T47D (cell line): ENCODE data around the gene MED16.
"Not testable (repeated sequence)": the region's sequence is repeated elsewhere in the genome, so short reads cannot be mapped to it uniquely, and the experiment has no call there.

Experiments
- DNase-seq, 2 experiments: peaks; one replicate each; pipeline versions ENCODE4 v3.0.0 to v3.0.0-alpha.2; 2011 to 2012; ENCODE audit warnings: low read depth in 1 of 2, low spot score in 1 of 2
- JUND ChIP-seq: IDR thresholded peaks from 2 replicates; pipeline ENCODE4 v1.6.1; 2012; ENCODE audit warnings: low read depth
- in situ Hi-C: cut with HindIII; loops from 2 replicates; pipeline ENCODE4 v1.10.0; 2016; ENCODE audit warnings: low sequenced_read_pairs, low pct_unique_long_range_greater_than_20kb

Gene MED16

DNA sequence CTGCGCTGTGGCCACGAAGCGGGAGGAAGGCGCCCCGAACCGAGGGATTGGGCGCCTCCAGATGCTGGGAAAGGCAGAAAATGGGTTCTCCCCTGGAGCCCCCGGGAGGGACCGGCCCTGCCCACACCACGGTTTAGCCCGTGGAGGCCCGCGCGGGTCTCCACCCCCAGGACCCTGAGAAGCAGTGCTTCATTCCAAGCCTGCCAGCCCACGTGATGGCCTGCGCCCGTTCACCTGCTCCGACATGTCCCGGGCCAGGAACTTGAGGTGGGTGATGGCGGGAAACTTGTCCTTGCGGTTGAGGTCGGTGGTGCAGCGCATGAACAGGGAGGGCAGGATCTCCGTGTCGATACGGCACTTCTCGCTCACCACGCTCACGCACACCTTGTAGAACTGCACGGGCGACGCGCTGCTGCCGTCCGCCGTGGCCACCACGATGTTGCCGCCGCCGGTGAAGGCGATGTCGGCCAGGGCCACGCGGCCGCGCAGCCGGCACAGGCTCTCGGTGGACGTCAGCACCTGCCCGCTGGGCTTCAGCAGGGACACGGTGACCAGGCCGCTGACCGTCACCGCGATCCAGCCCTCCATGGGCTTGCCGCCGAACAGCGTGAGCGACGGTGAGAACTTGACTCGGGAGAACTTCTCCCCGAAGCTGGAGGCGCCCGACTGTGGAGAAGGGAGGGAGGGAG is 7.3 kb downstream of the MED16 start:
- DNase-seq: no peak
- in situ Hi-C loops: no loop called here
- TF ChIP-seq JUND: no peak

DNA sequence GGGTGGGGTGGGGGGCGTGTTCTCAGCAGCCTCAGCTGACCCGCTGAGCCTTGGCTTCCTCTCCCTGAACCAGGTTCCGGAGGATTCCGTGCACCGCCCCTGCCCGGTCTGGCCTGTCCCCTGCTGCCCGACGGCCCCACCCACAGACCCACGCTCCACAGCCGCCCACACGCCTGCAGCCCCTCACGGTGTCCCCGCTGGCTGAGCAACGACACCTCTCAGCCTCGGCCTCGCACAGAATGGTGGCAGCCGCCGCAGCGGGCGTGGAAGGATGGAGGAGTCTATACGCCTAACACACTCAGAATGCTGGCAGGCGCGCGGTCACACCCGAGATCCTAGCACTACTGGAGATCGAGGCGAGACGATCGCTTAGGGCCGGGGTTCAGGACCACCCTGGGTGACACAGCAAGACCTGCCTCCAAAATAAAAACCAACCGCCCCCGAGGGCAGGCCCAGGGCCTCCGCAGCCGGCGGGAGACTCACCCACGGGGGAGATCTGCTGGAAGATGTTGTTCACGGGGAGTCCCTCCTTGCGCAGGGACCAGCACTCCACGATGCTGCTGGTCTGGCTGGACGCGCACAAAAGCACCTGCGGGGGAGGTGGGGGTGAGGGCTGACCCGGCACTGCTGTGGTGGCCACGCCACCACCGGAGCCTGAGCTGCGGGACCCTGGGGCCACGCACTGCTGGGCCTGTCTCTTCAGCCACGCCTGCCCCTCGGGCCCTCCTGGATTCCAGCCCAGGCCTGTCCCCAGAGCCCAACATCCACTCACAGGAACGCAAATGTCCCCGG is 8.4 kb downstream of the MED16 start:
- in situ Hi-C loops: no loop called here
- TF ChIP-seq JUND: no peak
- DNase-seq: no peak

DNA sequence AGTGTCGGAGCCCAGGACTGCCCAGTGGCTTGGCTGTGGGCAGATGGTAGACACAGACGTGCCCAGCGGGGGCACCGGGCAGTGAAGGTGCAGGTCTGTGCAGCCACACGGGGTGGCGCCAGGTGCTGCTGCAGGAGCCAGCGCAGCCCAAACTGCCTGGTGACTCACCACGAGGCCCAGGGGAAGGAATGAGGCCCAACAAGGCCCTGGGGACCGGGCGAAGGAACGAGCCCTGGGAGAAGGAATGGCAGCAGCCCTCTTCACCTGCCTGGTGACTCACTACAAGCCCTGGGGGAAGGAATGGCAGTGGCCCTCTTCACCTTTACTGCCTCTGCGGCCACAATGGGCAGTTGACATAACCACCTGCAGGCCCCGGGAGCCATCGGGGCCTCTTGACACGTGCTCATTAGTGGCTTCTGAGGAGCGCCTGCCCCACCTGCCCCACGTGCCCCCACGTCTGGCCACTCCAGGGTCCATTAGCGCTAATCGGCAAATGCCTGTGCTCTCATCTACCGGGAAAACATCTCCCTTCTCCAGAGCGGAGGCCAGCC is 9.3 kb downstream of the MED16 start:
- DNase-seq: peak; percentile 64 to 79
- in situ Hi-C loops: no loop called here
- TF ChIP-seq JUND: no peak

DNA sequence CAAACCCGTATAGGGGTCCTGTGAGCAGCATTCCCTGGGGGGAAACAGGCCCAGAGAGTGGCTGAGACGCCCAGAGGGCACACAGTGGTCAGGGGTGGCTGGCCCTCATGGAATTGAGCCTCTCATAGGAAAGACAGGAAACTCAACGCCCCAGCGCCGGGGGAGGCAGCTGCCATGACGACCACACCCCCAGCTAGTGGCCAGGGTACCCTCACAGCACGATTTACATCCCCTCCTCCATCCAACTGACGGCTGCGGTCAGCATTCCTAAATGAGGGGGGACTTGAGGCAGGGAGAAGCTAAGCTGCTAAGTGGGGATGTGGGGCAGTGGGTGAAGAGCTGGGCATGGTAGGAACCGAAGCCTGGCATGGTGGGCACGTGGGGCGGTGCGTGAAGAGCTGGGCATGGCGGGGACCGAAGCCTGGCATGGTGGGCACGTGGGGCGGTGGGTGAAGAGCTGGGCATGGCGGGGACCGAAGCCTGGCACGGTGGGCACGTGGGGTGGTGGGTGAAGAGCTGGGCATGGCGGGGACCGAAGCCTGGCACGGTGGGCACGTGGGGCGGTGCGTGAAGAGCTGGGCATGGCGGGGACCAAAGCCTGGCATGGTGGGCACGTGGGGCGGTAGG is 10.0 kb downstream of the MED16 start:
- DNase-seq: no peak
- TF ChIP-seq JUND: no peak
- in situ Hi-C loops: no loop called here

DNA sequence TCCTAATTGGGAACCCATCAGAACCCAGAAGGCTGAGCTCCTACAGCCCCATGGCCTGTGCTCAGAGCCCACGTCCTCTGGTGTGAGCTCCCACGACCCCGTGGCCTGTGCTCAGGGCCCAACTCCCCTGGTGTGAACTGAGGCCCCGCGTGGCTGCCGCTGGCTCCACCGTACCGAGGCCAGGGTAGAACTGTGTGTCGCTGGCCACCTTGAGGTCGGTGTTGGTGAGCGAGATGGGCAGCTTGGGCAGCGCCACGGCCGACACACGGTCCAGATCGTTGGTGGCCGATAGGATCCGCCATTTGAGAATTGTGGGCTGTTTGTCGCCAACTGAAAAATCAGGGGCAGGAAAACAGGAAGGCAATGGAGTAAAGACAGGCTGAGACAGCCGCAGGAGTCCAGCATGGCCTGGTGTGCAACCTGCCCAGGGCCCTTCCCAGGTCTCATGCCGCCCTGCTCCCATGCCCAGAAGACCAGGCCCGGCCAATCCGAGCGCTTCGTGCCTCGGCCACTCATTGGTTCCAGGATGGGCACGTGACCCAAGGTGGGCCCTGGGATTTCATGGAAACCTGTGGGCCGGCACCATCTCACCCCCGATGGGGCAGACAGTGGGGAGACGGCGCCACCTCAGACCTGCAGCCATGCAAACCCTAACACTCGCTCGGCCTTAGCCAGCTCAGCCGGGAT is 11.5 kb downstream of the MED16 start:
- TF ChIP-seq JUND: no peak
- DNase-seq: no peak
- in situ Hi-C loops: no loop called here

DNA sequence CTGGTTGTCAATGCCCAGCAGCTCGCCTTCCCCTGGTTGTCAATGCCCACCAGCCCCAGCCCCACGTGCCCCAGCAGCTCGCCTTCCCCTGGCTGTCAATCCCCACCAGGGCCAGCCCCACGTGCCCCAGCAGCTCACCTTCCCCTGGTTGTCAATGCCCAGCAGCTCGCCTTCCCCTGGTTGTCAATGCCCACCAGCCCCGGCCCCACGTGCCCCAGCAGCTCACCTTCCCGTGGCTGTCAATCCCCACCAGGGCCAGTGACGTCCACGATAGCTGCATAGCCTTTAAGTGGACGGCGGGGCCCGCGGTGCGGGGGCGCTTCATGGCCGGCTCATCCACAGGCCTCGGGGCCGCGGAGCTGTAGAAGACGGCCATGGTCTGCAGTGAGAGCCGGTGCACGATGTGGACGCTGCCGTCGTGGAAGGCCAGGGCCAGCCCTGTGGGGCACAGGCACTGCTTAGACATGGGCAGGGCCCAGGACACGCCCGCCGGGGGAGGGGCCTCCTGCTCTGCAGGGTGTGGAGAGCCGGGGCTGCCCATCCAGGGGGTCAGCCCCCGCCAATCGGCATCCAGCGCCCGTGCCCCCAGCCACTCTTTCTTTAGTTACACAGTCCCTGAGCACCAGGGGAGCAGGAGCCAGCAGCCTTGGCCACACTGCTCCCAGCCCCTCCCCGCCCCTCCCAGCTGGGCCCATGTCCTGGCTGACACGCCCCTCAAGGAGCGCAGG is 13.1 kb downstream of the MED16 start:
- in situ Hi-C loops: no loop called here
- no peak for TF ChIP-seq JUND
- DNase-seq: no peak

DNA sequence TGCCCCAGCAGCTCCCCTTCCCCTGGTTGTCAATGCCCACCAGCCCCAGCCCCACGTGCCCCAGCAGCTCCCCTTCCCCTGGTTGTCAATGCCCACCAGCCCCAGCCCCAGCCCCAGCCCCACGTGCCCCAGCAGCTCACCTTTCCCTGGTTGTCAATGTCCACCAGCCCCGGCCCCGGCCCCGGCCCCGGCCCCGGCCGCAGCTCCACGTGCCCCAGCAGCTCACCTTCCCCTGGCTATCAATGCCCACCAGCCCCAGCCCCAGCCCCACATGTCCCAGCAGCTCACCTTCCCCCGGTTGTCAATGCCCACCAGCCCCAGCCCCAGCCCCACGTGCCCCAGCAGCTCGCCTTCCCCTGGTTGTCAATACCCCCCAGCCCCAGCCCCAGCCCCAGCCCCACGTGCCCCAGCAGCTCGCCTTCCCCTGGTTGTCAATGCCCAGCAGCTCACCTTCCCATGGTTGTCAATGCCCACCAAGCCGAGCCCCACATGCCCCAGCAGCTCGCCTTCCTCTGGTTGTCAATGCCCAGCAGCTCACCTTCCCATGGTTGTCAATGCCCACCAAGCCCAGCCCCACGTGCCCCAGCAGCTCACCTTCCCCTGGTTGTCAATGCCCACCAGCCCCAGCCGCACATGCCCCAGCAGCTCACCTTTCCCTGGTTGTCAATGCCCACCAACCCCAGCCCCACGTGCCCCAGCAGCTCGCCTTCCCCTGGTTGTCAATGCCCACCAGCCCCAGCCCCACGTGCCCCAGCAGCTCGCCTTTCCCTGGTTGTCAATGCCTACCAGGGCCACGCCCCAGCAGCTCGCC is 14.0 kb downstream of the MED16 start:
- in situ Hi-C loops, DNase-seq: not testable (repeated sequence)

DNA sequence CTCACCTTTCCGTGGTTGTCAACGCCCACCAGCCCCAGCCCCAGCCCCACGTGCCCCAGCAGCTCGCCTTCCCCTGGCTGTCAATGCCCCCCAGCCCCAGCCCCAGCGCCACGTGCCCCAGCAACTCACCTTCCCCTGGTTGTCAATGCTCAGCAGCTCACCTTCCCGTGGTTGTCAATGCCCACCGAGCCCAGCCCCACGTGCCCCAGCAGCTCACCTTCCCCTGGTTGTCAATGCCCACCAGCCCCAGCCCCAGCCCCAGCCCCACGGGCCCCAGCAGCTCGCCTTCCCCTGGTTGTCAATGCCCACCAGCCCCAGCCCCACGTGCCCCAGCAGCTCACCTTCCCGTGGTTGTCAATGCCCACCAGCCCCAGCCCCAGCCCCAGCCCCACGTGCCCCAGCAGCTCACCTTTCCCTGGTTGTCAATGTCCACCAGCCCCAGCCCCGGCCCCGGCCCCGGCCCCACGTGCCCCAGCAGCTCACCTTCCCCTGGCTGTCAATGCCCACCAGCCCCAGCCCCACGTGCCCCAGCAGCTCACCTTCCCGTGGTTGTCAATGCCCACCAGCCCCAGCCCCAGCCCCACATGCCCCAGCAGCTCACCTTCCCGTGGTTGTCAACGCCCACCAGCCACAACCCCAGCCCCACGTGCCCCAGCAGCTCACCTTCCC is 14.9 kb downstream of the MED16 start:
- DNase-seq, in situ Hi-C loops: not testable (repeated sequence)

DNA sequence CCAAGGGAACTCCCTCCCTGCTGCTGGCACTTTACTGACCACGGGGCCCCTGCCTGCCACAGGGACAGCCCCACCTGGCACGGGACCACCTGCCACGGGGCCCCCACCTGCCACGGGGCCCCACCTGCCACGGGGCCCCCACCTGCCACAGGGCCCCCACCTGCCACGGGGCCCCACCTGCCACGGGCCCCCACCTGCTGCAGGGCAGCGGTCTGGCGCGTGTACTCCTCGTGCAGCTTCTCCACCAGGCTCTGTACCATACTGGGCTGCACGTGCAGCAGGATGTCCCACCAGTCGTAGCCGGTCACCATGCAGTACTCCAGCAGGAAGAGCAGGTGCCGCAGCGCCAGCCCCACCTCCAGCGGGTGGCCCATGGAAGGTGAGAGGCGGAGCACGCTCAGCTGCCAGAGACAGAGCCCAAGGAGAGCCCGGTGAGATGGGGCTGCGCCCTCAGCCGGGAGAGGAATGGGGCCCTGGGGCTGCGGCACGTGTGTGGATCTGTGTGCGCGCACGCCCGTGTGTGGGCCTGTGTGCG is 16.1 kb downstream of the MED16 start:
- DNase-seq: no peak
- no peak for TF ChIP-seq JUND
- in situ Hi-C loops: no loop called here

DNA sequence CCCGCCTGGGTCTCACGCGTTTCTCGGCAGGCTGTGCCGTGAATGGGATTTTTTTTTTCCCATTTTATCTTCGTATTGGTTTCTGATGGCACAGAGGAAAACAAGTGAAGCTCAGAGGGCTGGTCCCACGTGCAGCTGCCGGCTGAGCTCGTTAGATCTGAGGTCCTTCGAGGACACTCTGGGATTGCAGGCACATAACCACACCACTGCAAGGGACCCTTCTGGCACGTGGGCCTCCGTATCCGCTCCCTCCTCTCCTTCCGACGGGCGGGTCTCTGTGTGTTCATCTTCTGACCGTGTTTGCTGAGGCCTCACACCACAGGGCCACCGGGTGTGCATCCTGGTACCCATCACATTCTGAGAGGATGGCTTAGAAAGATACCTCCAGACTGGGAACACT is 16.9 kb downstream of the MED16 start:
- in situ Hi-C loops: no loop called here
- no peak for TF ChIP-seq JUND
- DNase-seq: no peak
